Stimulated activated CD4-positive, alpha-beta T cell treated with anti-CD3 and anti-CD28 coated beads, Interleukin-12 subunit alpha, Interleukin-12 subunit beta, amount 100 ng/mL, for 4 hours (primary cell): ENCODE results near the gene NUP98.
"Not testable (repeated sequence)": the region's sequence is repeated elsewhere in the genome, so short reads cannot be mapped to it uniquely, and the experiment has no call there.

Experiments
- DNase-seq: peaks from one replicate; pipeline ENCODE4 v3.0.0-alpha.2; 2020

The NUP98 gene

GRCh38 chr11:3825473-3826154, 28.3 kb upstream of the NUP98 start:
- DNase-seq, result no peak

- peak; percentile 77 for DNase-seq
Observed at GRCh38 chr11:3824714-3825472, 27.5 kb upstream of the NUP98 start.

- no peak for DNase-seq
Observed at GRCh38 chr11:3823762-3824506, 26.6 kb upstream of the NUP98 start.

- no peak for DNase-seq
Observed at GRCh38 chr11:3823303-3823702, 25.9 kb upstream of the NUP98 start.

- no peak for DNase-seq
Observed at GRCh38 chr11:3822312-3822711, 25.0 kb upstream of the NUP98 start.

GRCh38 chr11:3820971-3821370, 23.6 kb upstream of the NUP98 start:
- no peak for DNase-seq

GRCh38 chr11:3817181-3817800, 19.9 kb upstream of the NUP98 start:
- no peak for DNase-seq

GRCh38 chr11:3816673-3817072, 19.3 kb upstream of the NUP98 start:
- no peak for DNase-seq

- no peak for DNase-seq
Observed at GRCh38 chr11:3815845-3816244, 18.5 kb upstream of the NUP98 start.

- not testable (repeated sequence) for DNase-seq
Observed at GRCh38 chr11:3814832-3815231, 17.5 kb upstream of the NUP98 start.

GRCh38 chr11:3810951-3811350, 13.6 kb upstream of the NUP98 start:
- no peak for DNase-seq

GRCh38 chr11:3810446-3810845, 13.1 kb upstream of the NUP98 start:
- DNase-seq, result no peak

- no peak for DNase-seq
Observed at GRCh38 chr11:3809624-3809928, 12.2 kb upstream of the NUP98 start.

- DNase-seq, result no peak
Observed at GRCh38 chr11:3808861-3809623, 11.7 kb upstream of the NUP98 start.

GRCh38 chr11:3807909-3808860, 10.8 kb upstream of the NUP98 start, which contains the start of gene PGAP2:
Gene PGAP2, plus strand, starts transcription at chr11:3808560. Its CDS starts 2,700 bp downstream, at chr11:3811260.
- peak; percentile 57 for DNase-seq

- DNase-seq, result no peak
Observed at GRCh38 chr11:3803726-3804495, 6.6 kb upstream of the NUP98 start.

- DNase-seq, result no peak
Observed at GRCh38 chr11:3802011-3802790, 4.8 kb upstream of the NUP98 start.

- no peak for DNase-seq
Observed at GRCh38 chr11:3799873-3800272, 2.5 kb upstream of the NUP98 start.

GRCh38 chr11:3799143-3799542, 1.8 kb upstream of the NUP98 start:
- DNase-seq, result no peak

GRCh38 chr11:3796801-3797328, 489 bp downstream of the NUP98 start:
- no peak for DNase-seq
